Testis (tissue), 3 donors: ENCODE data around the gene GAB4. TPM values are rescaled to one million over a fixed set of nuclear protein-coding genes. Genes with fewer than 3 reads are reported as not detected.
"Not testable (repeated sequence)": the region's sequence is repeated elsewhere in the genome, so short reads cannot be mapped to it uniquely, and the experiment has no call there.

Experiments
- DNase-seq: peaks from one replicate; pipeline ENCODE4 v3.0.0-alpha.2; 2019
- H3K27ac ChIP-seq, 2 donors: fragments of 200-600 bp; sonication (generic); one replicate each; pipeline ENCODE4 v1.5.1; 2019
- H3K27me3 ChIP-seq: fragments of 200-600 bp; sonication (generic); one replicate; pipeline ENCODE4 v1.5.1; 2019
- H3K36me3 ChIP-seq: fragments of 200-600 bp; sonication (generic); one replicate; pipeline ENCODE4 v1.5.1; 2017; ENCODE audit warnings: low read depth; ENCODE audit errors: missing control alignments
- H3K4me1 ChIP-seq: fragments of 200-600 bp; sonication (generic); one replicate; pipeline ENCODE4 v1.5.1; 2019
- H3K4me3 ChIP-seq, 2 donors: fragments of 200-600 bp; sonication (generic); one replicate each; pipeline ENCODE4 v1.5.1; 2017 to 2019
- H3K9me3 ChIP-seq: fragments of 200-600 bp; sonication (generic); one replicate; pipeline ENCODE4 v1.5.1; 2017
- POLR2A ChIP-seq: fragments of 450-650 bp; IDR thresholded peaks from one replicate; pipeline ENCODE4 v1.6.1; 2017; ENCODE audit warnings: antibody characterized with exemption, mild to moderate bottlenecking, moderate library complexity
- WGBS, 2 donors: methylation state at CpG; one replicate each; pipeline ENCODE4 v1.1.5; 2018; 5-methylcytosine and 5-hydroxymethylcytosine counted together
- intact Hi-C: fragments of 100-400 bp; cut with DNase I; formaldehyde crosslinking; loops from one replicate; pipeline ENCODE4 v1.15.1; 2023; ENCODE audit warnings: low total_unique reads
- polyA plus RNA-seq: library from polyadenylated mRNA; stranded (reverse); fragments of 350-450 nt; fragmentation: Illumina TruSeq; extraction: RNeasy Lipid Tissue Mini Kit (QIAGEN cat#74804); gene quantifications from one replicate; pipeline ENCODE4 v1.2.3, GENCODE V29; 2014; ENCODE audit warnings: low read depth, low replicate concordance; ENCODE audit not compliant: insufficient read depth
- total RNA-seq, 2 donors: library from RNA; depleted of rRNA; stranded (reverse); fragments of >200 nt; gene quantifications; one replicate each; pipeline ENCODE4 v1.2.3, GENCODE V29; 2016
- TF ChIP-seq, protein P1 (sequence below), 3 experiments: fragments of 450-650 bp in 2 of 3; fragments of 200-600 bp in 1 of 3; sonication (generic) in 1 of 3; IDR thresholded peaks; one replicate each; pipeline ENCODE4 v1.5.1; 2016 to 2019; ENCODE audit warnings: antibody characterized with exemption in 3 of 3, mild to moderate bottlenecking in 2 of 3, moderate library complexity in 1 of 3

Gene GAB4
- total and polyA plus RNA-seq, 3 donors from 2014 or later = 8.5 to 10.4 (median 10.2) TPM

DNA sequence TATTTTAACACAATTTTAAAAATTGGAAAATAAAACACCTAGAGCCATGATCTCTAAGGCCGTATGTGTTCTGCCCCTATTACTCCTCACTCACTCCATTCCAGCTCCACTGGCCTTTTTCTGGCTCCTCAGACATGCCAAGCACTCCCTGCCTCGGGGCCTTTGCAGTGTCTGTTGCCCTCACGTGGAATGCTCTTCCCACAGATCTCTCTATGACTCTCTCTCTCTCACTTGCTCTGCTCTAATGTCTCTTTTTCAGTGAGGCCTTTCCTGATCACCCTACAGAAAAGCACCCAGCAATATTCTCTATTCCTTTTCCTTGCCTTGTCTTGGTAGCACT lies 6.0 kb upstream of the GAB4 start:
- H3K36me3 ChIP-seq, H3K4me3 ChIP-seq, H3K4me1 ChIP-seq, H3K27ac ChIP-seq, H3K9me3 ChIP-seq, H3K27me3 ChIP-seq, DNase-seq, intact Hi-C loops: not testable (repeated sequence)
- 58 to 80% methylated on average over 3 of the region's 3 CpGs for WGBS, 2 donors

DNA sequence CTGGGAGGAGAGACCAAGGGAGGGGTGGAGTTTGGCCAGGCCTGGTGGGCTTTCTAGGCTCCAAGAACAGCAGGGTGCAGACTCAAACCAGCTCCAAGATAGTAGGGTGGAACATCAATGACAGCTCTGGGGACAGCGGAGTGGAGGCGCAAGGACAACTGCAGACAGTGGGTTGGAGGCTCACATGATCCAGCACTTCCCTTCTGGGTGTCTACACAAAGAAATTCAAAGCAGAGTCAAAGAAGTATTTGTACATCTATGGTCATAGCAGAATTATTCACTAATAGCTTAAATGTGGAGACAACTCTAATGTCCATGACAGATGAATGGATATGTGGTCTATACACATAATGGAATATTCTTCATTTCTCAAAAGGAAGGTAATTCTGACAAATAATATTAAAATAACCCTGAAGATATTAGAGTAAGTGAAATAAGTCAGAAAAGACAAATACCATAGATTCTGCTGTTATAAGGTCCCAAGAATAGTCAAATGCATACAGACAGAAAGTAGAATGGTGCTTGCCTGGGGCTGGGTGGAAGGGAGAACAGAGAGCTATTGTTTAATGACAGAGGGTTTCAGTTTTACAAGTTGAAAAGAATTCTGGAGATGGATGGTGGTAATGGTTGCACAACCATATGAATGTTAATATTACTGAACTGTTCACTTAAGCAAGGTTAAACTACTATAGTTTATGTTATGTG lies 5.5 kb upstream of the GAB4 start:
- intact Hi-C loops = no loop called here
- no peak for TF ChIP-seq POLR2A
- WGBS, 2 donors = 98 to 100% methylated on average over 2 of the region's 2 CpGs
- no peak overlapping the region for H3K27ac ChIP-seq
- no peaks in the 10 kb centered on the region for H3K36me3 ChIP-seq
- H3K4me1 ChIP-seq = no peaks in the 10 kb centered on the region
- no peaks in the 10 kb centered on the region for H3K9me3 ChIP-seq
- H3K27me3 ChIP-seq = no peaks in the 10 kb centered on the region
- no peak overlapping the region for H3K4me3 ChIP-seq
- DNase-seq = no peak

DNA sequence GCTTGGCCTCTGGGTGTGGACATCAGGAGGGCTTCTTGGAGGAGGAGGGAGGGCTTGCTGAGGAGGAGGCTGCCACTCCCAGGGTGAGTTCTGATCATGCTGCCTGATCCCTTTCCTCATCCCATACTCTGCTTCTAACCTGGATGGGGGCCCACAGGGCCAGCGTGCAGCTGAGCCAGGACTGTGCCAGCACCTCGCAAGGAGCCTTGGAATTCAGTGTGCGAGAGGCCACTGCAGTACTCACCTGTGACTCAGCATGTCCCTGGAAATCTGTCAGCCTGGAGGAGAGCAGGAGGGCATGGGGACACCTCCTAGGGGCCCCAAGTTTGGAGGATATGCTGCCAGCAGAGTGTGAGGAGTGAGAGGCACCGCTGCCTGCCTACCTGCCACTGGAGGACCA lies 4.2 kb upstream of the GAB4 start:
- no peak overlapping the region for H3K4me3 ChIP-seq
- no peak for DNase-seq
- no peaks in the 10 kb centered on the region for H3K36me3 ChIP-seq
- H3K9me3 ChIP-seq = no peaks in the 10 kb centered on the region
- TF ChIP-seq, protein P1, sequence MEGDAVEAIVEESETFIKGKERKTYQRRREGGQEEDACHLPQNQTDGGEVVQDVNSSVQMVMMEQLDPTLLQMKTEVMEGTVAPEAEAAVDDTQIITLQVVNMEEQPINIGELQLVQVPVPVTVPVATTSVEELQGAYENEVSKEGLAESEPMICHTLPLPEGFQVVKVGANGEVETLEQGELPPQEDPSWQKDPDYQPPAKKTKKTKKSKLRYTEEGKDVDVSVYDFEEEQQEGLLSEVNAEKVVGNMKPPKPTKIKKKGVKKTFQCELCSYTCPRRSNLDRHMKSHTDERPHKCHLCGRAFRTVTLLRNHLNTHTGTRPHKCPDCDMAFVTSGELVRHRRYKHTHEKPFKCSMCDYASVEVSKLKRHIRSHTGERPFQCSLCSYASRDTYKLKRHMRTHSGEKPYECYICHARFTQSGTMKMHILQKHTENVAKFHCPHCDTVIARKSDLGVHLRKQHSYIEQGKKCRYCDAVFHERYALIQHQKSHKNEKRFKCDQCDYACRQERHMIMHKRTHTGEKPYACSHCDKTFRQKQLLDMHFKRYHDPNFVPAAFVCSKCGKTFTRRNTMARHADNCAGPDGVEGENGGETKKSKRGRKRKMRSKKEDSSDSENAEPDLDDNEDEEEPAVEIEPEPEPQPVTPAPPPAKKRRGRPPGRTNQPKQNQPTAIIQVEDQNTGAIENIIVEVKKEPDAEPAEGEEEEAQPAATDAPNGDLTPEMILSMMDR (IDR thresholded peaks at IDR 0.05) = no peak
- no peak for TF ChIP-seq POLR2A
- H3K27ac ChIP-seq = no peak overlapping the region
- no peaks in the 10 kb centered on the region for H3K4me1 ChIP-seq
- H3K27me3 ChIP-seq = no peaks in the 10 kb centered on the region
- 89% methylated on average over 4 of the region's 4 CpGs; no CpG with 5 or more reads in 1 of the 2 donors for WGBS, 2 donors
- intact Hi-C loops = no loop called here

DNA sequence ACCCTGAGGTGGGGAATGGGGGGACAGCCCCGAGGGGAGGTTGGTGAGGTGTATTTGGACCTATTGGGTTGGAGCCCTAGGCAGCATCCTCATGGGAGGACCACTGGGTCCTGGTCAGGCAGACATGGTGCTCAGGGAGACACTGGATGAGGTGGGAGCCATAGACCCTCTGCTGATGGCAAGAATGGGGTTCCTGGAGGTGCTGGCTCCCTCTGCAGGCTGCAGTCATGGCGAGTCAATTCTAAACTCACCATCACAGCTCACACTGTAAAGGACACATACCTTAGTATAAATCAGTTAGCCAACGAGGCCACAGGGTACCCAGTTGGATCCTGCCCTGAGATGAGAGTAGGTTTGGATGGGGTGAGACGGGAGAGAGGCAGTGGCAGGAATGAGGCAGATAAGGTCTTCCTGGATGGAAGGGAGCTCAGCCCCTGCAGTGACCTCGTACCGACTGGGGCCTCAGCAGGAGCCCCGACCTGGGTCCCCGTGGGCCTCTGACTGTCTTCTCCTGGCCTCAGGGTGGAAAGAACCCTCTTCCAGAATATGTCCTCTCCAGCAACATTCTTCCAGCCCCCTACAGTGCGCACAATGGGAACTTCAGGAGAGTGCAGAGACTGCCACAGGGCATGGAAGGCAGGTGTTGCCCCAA lies 1.7 kb upstream of the GAB4 start:
- 74 to 83% methylated on average over 7 to 9 of the region's 9 CpGs for WGBS, 2 donors
- H3K36me3 ChIP-seq = no peaks in the 10 kb centered on the region
- intact Hi-C loops = no loop called here
- H3K4me3 ChIP-seq = no peak overlapping the region
- no peak for DNase-seq
- no peak overlapping the region for H3K27ac ChIP-seq
- no peaks in the 10 kb centered on the region for H3K4me1 ChIP-seq
- TF ChIP-seq, protein P1 (IDR thresholded peaks at IDR 0.05) = no peak
- no peak for TF ChIP-seq POLR2A
- no peaks in the 10 kb centered on the region for H3K9me3 ChIP-seq
- no peaks in the 10 kb centered on the region for H3K27me3 ChIP-seq

DNA sequence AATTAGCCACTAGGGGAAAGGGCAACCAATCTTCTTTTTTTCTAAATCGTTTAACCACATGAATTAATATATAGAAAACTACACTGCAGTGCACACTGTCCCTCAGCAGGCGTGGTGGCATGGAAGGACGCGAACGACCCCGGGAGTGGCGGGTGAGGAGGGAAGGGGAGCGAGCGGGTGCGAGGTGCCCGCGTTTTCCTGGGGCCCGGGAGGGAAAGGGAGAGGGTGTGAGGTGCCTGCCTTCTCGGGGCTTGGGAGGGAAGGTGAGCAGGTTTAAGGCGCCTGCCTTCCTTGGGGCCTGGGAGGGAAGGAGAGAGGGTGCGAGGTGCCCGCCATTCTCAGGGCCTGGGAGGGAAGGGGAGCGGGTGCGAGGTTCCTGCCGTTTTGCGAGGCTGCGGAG lies 765 bp downstream of the GAB4 start:
- no peak for DNase-seq
- TF ChIP-seq, protein P1 (IDR thresholded peaks at IDR 0.05) = no peak
- TF ChIP-seq POLR2A = no peak
- 8 to 10% methylated on average over 16 to 22 of the region's 22 CpGs for WGBS, 2 donors

DNA sequence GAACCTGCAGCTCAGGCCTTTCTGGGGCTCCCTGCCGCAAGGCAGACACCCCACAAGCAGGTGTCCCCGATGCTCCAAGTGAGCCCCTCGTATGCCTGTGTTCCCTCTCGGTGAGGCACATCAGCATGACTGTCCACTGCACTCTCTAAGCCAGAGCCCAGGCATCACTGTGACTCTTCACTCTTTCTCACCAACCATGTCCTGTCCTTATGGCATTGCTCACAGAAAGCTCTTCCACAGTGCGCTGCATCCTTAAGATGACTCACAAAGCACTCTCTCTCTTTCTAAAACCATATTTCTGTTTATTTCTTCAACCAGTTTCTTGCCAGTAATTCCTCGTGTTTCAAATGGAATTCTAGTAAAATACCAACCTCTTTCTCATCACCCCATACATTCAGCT lies 18.1 kb downstream of the GAB4 start:
- 84 to 85% methylated on average over 6 of the region's 6 CpGs for WGBS, 2 donors
- intact Hi-C loops = no loop called here
- no peaks in the 10 kb centered on the region for H3K27me3 ChIP-seq

More for the DNA sequence above, 765 bp downstream of the GAB4 start:
- Histone ChIP-seq H3K4me3 (peak overlapping the region; percentile 44 to 53), H3K36me3 (no peaks in the 10 kb centered on the region), H3K4me1 (no peaks in the 10 kb centered on the region), H3K27me3 (no peaks in the 10 kb centered on the region), H3K9me3 (no peaks in the 10 kb centered on the region), H3K27ac (no peak overlapping the region)
- intact Hi-C loops = no loop called here

More for the DNA sequence above, 18.1 kb downstream of the GAB4 start:
- Histone ChIP-seq H3K9me3 (no peaks in the 10 kb centered on the region), H3K4me1 (no peaks in the 10 kb centered on the region), H3K4me3 (no peak overlapping the region), H3K27ac (no peak overlapping the region), H3K36me3 (no peaks in the 10 kb centered on the region)
- no peak for TF ChIP-seq POLR2A
- TF ChIP-seq, protein P1 (IDR thresholded peaks at IDR 0.05) = no peak
- DNase-seq = no peak
